Tibial artery (tissue), 4 donors: ENCODE measurements around the gene CRELD1.

Experiments used
- DNase-seq, 2 donors: peaks; one replicate each; pipeline ENCODE4 v3.0.0-alpha.2; 2019
- H3K27ac ChIP-seq, 2 donors: fragments of 200-600 bp; sonication (generic) in 1 of 2; 1 replicate in 1 of 2; 2 replicates in 1 of 2; pipeline ENCODE4 v1.5.1; 2018 to 2019; ENCODE audit warnings: mild to moderate bottlenecking in 1 of 2
- H3K27me3 ChIP-seq, 2 donors: fragments of 200-600 bp; sonication (generic) in 1 of 2; one replicate each; pipeline versions ENCODE4 v1.5.1 to v1.6.0; 2016 to 2019
- H3K36me3 ChIP-seq, 3 donors: fragments of 200-600 bp; sonication (generic) in 2 of 3; one replicate each; pipeline ENCODE4 v1.5.1; 2016 to 2019; ENCODE audit warnings: mild to moderate bottlenecking in 2 of 3
- H3K4me1 ChIP-seq, 4 donors: fragments of 200-600 bp; sonication (generic) in 2 of 4; 1 replicate in 3 of 4; 2 replicates in 1 of 4; pipeline ENCODE4 v1.5.1; 2016 to 2019
- H3K4me3 ChIP-seq, 2 donors: fragments of 200-600 bp; sonication (generic) in 1 of 2; 1 replicate in 1 of 2; 2 replicates in 1 of 2; pipeline ENCODE4 v1.5.1; 2018 to 2019; ENCODE audit warnings: mild to moderate bottlenecking in 2 of 2
- H3K9me3 ChIP-seq, 3 donors: fragments of 200-600 bp; sonication (generic) in 1 of 3; one replicate each; pipeline ENCODE4 v1.5.1; 2016 to 2019
- CTCF ChIP-seq, 2 experiments: fragments of 200-600 bp in 1 of 2; fragments of 450-650 bp in 1 of 2; IDR thresholded peaks; one replicate each; pipeline ENCODE4 v1.5.1; 2017 to 2019; ENCODE audit warnings: antibody characterized with exemption in 2 of 2, mild to moderate bottlenecking in 1 of 2, moderate library complexity in 1 of 2
- intact Hi-C: fragments of 100-400 bp; cut with DNase I; formaldehyde crosslinking; loops from one replicate; pipeline ENCODE4 v1.15.0; 2023; ENCODE audit warnings: low total_unique reads

CRELD1 gene

GRCh38 chr3:9932843-9933560 is 632 bp upstream of the CRELD1 start:
- H3K4me1 ChIP-seq, result peaks cover 4 to 27% (median 22%) of the 10 kb centered on the region in 4 donors
- H3K4me3 ChIP-seq, result peak overlapping the region; percentile 57 to 88
- H3K9me3 ChIP-seq, result no peaks in the 10 kb centered on the region
- H3K36me3 ChIP-seq, result peaks cover 12 to 48% (median 40%) of the 10 kb centered on the region in 3 donors
- peak overlapping the region; percentile 90 to 91 for H3K27ac ChIP-seq
- peak; percentile 75 to 81 for TF ChIP-seq CTCF (IDR thresholded peaks at IDR 0.05)
- intact Hi-C loops, result loop anchor here (5.0 kb wide), 1 partner anchor 201 kb away; the partner anchor contains the start of gene BRPF1
- H3K27me3 ChIP-seq, result no peaks in the 10 kb centered on the region
- peak; percentile 81 to 92 for DNase-seq

- peak in 1 of 2 donors; percentile 63 for DNase-seq
- intact Hi-C loops, result loop anchor here (5.0 kb wide), 1 partner anchor 202 kb away; the partner anchor contains the start of gene BRPF1
- H3K36me3 ChIP-seq, result peaks cover 6 to 45% (median 36%) of the 10 kb centered on the region in 3 donors
These were observed 594 bp downstream of the CRELD1 start for GRCh38 chr3:9934235-9934621.

DNA sequence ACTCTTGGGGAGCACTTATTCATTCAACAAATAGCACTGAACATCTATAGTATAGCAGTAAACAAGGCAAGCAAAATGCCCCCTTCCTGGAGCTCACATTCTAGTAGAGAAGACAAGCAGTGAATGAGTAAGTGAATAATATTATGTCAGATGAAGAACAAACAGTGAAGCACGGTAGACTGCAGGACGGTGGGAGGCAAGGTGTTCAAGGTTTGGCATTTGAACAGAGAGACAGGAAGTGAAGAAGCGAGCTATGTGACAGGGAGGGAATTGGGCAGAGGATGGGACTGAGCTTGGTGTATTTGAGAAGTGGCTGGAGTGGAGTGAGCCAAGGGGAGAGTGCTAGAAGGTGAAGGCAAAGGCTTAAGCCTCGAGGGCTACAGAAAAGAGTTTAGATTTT is 1.4 kb downstream of the CRELD1 start:
- no peaks in the 10 kb centered on the region for H3K27me3 ChIP-seq
- peaks cover 6 to 38% (median 29%) of the 10 kb centered on the region in 3 donors for H3K36me3 ChIP-seq
- intact Hi-C loops, result loop anchor here (5.0 kb wide), 1 partner anchor 203 kb away; the partner anchor contains the start of gene BRPF1
- no peaks in the 10 kb centered on the region for H3K9me3 ChIP-seq
- no peak for DNase-seq
- H3K4me3 ChIP-seq, result peak overlapping the region; percentile 57 to 88
- peak overlapping the region; percentile 90 to 91 for H3K27ac ChIP-seq
- peaks cover 4 to 27% (median 22%) of the 10 kb centered on the region in 4 donors for H3K4me1 ChIP-seq
- no peak for TF ChIP-seq CTCF (IDR thresholded peaks at IDR 0.05)

More at GRCh38 chr3:9934235-9934621, 594 bp downstream of the CRELD1 start:
- Histone ChIP-seq H3K27ac (peak overlapping the region; percentile 90 to 91), H3K4me1 (peaks cover 4 to 27% (median 22%) of the 10 kb centered on the region in 4 donors), H3K4me3 (peak overlapping the region; percentile 57 to 88), H3K9me3 (no peaks in the 10 kb centered on the region), H3K27me3 (no peaks in the 10 kb centered on the region)
- TF ChIP-seq CTCF (IDR thresholded peaks at IDR 0.05), result peak in 1 of 2 experiments; percentile 11

DNA sequence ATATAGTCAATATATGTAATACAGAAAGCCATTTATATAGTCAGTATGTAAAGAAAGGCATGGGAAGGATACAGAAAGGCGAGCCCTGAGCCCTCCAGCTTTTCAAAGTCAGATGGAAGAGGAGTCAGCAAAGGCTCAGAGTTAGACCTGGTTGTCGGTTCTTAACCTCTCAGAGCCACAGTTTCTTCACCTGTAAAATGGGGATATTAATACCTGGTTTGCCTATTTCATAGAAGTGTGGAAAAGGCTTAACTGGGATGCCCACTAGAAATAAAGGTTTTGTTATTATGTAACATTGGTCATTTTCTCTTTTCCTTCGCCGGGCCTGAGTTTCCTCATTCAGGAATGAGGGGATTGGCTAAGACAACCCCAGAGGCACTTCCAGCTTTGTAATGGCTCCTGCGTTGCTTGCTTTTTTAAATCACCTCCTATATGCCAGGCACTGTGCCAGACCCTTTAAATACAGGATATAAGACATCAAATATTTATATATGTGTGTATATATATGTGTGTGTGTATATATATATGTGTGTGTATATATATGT is 2.4 kb downstream of the CRELD1 start:
- Histone ChIP-seq H3K27ac (no peak overlapping the region), H3K4me3 (no peak overlapping the region), H3K36me3 (peaks cover 6 to 35% (median 19%) of the 10 kb centered on the region in 3 donors), H3K4me1 (peaks cover 4 to 27% (median 22%) of the 10 kb centered on the region in 4 donors), H3K9me3 (no peaks in the 10 kb centered on the region), H3K27me3 (no peaks in the 10 kb centered on the region)
- intact Hi-C loops, result no loop called here
- DNase-seq, result no peak
- TF ChIP-seq CTCF (IDR thresholded peaks at IDR 0.05), result no peak

GRCh38 chr3:9937486-9938238 is 4.0 kb downstream of the CRELD1 start:
- no peak overlapping the region for H3K27ac ChIP-seq
- intact Hi-C loops, result no loop called here
- no peak for TF ChIP-seq CTCF (IDR thresholded peaks at IDR 0.05)
- no peak for DNase-seq
- H3K27me3 ChIP-seq, result no peaks in the 10 kb centered on the region
- peaks cover 6 to 48% (median 20%) of the 10 kb centered on the region in 3 donors for H3K36me3 ChIP-seq
- no peaks in the 10 kb centered on the region for H3K9me3 ChIP-seq
- H3K4me3 ChIP-seq, result no peak overlapping the region
- peaks cover 4 to 23% (median 19%) of the 10 kb centered on the region in 4 donors for H3K4me1 ChIP-seq
